T1000 (cell line): ENCODE data around the gene SLCO6A1.

ENCODE experiments used
- DNase-seq: peaks from one replicate; lab custom pipeline; 2025; ENCODE audit warnings: mixed read lengths; lab: John Stamatoyannopoulos, UW

The SLCO6A1 gene

DNA sequence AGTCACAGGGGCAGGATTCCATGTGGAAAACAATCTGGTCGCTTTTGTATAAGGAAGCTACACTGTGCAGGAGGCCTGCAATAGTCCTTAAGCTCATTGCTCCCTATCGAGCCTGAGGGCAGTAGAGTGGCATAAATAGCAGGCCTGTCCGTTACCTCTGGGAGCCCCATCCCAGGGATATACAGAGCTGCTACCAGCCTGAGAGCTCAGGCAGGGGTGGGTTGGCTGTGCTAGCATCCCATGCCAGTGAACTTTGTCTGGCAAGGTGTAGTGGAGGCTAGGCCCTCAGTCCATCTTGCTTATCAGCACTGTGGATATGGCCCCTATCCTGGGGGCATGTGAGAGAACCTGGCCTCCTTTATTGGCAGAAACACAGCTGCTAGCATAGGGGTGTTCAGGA lies 47.7 kb downstream of the SLCO6A1 start:
- DNase-seq = no peak

DNA sequence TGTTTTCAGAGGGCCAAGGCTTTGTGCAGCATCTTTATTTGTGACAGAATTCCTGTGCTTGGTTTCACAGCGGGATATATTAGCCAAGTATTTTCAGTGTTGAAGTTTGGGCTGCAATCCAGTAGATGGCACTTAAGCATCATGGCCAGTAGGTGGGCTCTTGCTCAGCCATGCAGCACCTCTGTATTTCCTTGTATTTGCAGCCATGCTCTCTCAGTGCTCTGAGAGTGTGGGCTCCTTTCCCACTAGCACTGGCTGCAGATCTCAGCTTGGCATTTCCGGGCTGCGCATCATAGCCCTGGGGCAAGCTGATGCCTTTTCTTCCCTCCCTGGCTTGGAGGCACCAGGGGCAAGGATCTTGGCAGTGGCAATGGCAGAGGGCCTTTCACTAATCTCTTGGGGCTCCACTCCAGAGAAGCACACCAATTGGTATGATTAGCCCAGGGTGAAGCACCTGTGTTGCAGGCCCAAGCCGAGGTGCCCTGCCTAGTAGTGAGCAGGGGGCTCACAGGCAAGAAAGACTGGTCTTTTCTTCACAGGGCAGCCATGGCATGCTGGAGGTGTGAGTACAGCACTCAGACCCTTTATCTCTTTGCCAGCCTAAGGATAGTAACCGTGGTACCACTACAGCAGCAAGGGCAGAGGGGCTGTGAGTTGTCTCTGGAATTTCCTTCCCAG lies 48.3 kb downstream of the SLCO6A1 start:
- peak; percentile 19 for DNase-seq

GRCh38 chr5:102433473-102433872 lies 65.3 kb downstream of the SLCO6A1 start:
- DNase-seq = no peak

GRCh38 chr5:102421647-102422046 lies 77.2 kb downstream of the SLCO6A1 start:
- DNase-seq = no peak

DNA sequence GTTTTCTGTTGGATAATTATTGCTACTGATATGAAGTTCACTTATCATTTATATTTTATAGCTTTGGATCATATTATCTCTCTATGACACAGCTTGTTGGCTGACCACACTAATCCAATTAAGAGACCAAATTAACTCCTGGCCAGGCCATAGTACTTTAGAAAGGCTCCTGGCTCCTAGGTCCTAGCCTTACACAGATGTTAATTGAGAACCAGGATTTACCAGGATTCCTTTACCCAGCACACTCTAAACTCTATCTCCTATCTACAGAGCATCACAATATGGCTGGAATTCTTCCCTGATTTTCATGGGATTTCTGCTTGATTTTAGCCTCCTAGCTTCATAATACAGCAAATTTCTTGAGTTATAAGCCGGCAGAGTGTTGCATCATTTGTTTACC lies 80.3 kb downstream of the SLCO6A1 start:
- DNase-seq = no peak

DNA sequence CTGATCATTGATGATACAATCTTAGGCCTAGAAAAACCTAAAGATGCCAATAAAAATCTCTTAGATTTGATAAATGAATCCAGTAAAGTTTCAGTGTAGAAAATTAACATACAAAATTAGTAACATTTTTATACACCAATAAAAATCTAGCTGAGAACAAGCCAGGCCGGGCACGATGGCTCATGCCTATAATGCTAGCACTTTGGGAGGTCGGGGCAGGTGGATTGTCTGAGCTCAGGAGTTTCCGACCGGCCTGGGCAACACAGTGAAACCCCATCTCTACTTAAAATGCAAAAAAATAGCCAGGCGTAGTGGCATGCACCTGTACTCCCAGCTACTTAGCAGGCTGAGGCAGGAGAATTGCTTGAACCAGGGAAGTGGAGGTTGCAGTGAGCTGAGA lies 84.4 kb downstream of the SLCO6A1 start:
- no peak for DNase-seq

DNA sequence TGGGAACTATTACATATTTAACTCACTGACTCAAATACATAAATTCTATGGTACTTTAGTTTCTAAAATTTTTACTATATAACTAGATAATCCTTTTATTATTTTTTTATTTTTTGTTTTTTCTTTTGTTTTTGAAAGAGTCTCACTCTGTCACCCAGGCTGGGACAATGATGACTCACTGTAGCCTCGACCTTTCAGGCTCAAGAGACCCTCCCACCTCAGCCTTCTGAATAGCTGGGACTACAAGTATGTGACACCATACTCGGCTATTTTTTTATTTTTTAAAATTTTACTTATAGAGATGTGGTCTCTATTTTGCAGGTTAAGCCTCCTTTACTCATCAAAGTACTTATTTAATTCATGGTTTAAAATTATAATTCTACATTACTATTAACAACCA lies 110.6 kb downstream of the SLCO6A1 start:
- no peak for DNase-seq

DNA sequence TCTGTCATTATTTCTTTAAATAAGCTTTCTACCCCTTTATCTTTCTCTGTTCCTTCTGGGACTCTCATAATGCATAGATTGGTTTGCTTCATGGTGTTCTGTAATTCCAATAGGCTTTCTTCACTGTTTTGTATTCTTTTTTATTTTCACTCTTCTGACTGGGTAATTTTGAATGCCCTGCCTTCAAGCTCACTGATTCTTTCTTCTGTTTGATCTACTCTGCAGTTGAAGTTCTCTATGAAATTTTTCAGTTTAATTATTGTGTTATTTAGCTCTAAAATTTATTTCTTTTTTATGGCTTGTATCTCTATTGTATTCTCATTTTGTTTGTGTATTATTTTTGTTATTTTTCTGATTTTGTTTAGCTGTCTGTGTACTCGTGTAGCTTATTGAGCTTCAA lies 113.4 kb downstream of the SLCO6A1 start:
- DNase-seq = no peak

DNA sequence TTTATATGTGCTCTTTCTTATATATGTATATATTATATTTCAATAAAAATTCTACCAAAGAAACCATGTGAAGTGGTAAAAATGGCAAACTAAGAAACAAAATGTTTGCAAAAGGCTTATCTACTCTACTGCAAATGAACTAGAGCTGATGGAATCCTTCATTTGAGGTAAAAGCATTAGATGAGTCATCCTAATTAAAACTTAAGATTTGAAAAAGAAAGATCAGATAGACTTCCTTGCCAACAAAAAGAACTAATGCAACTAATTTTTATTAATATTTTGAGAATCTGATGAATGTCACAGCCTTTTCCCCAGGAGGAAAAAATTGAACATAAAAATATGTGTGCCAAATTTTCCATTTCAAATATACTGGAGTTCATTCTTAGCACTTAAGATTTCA lies 118.6 kb downstream of the SLCO6A1 start:
- DNase-seq = no peak

- no peak for DNase-seq
Observed at GRCh38 chr5:102375876-102376275, 122.9 kb downstream of the SLCO6A1 start.

DNA sequence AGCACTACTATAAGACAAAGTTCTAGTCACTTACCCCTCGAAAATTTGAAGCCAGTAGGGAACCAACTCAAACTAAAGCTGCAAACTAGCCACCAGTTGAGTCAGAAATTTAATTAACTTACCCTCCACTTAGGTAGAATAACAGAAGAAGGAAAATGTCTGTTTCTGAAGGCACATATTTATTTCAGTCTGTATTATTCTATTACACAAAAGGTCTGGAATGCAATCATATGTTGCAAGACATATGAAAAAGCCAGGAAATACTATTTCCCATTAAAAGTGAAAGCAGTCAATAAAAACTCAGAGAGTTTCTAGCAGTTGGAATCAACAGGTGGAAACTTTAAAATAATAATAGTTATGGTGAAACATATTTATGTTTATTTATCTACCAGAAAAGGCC lies 123.5 kb downstream of the SLCO6A1 start:
- DNase-seq = no peak

DNA sequence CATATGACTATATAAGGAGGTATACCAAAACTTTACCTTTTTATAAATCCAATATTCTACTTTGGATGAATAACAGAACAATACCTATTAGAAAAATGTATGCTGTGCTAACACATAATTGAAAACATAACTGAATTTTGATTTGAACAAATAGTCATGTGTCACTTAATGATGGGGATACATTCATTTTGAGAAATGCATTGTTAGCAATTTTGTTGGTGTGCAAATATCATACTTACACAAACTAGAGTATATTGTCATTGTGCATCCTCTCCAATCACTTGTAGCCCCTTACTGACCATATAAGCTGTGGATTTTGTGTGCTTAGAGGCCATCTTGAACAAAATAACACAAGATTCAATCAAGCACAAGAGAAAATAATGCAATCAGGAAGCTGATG lies 130.4 kb downstream of the SLCO6A1 start:
- DNase-seq = no peak

GRCh38 chr5:102341681-102342288 lies 157.0 kb downstream of the SLCO6A1 start:
- peak; percentile 5 for DNase-seq

GRCh38 chr5:102324714-102325113 lies 174.1 kb downstream of the SLCO6A1 start:
- DNase-seq = no peak
